Osteocyte (in vitro differentiated cells): ENCODE data around the gene HPSE2. TPM values are rescaled to one million over a fixed set of nuclear protein-coding genes. Genes with fewer than 3 reads are reported as not detected.
"Not testable (repeated sequence)": the region's sequence is repeated elsewhere in the genome, so short reads cannot be mapped to it uniquely, and the experiment has no call there.

ENCODE experiments used
- DNase-seq: peaks from one replicate; pipeline ENCODE4 v3.0.0; 2021; ENCODE audit warnings: mixed read lengths; ENCODE audit not compliant: unreplicated experiment; ENCODE audit errors: extremely low spot score
- H3K27ac Mint-ChIP-seq: one replicate; pipeline ENCODE4 v1.8.0; 2021; ENCODE audit warnings: mild to moderate bottlenecking, mixed read lengths; ENCODE audit not compliant: unreplicated experiment
- H3K27me3 Mint-ChIP-seq: one replicate; pipeline ENCODE4 v1.8.0; 2021; ENCODE audit warnings: mixed read lengths; ENCODE audit not compliant: unreplicated experiment
- H3K36me3 Mint-ChIP-seq: one replicate; pipeline ENCODE4 v1.8.0; 2021; ENCODE audit warnings: mixed read lengths; ENCODE audit not compliant: unreplicated experiment
- H3K4me1 Mint-ChIP-seq: one replicate; pipeline ENCODE4 v1.8.0; 2021; ENCODE audit warnings: mixed read lengths; ENCODE audit not compliant: unreplicated experiment
- H3K4me3 Mint-ChIP-seq: one replicate; pipeline ENCODE4 v1.8.0; 2021; ENCODE audit warnings: mild to moderate bottlenecking, moderate library complexity, mixed read lengths; ENCODE audit not compliant: unreplicated experiment
- H3K9me3 Mint-ChIP-seq: one replicate; pipeline ENCODE4 v1.8.0; 2021; ENCODE audit warnings: mixed read lengths; ENCODE audit not compliant: unreplicated experiment
- CTCF ChIP-seq: fragments of 200-600 bp; sonication (generic); IDR thresholded peaks from 2 replicates; pipeline ENCODE4 v1.5.0; 2021; ENCODE audit warnings: antibody characterized with exemption, mild to moderate bottlenecking, moderate library complexity
- total RNA-seq: library from RNA; stranded (reverse); gene quantifications from 2 replicates; pipeline ENCODE4 v1.2.1, GENCODE V29; 2021

HPSE2 gene
- total RNA-seq, 1 donor from 2014 or later, result not detected

GRCh38 chr10:98563811-98564210 is 671.8 kb downstream of the HPSE2 start:
- no peaks in the 10 kb centered on the region for H3K9me3 Mint-ChIP-seq
- no peaks in the 10 kb centered on the region for H3K27me3 Mint-ChIP-seq
- no peak overlapping the region for H3K4me3 Mint-ChIP-seq
- no peaks in the 10 kb centered on the region for H3K36me3 Mint-ChIP-seq
- no peak for TF ChIP-seq CTCF
- no peaks in the 10 kb centered on the region for H3K4me1 Mint-ChIP-seq
- no peak for DNase-seq
- no peak overlapping the region for H3K27ac Mint-ChIP-seq

GRCh38 chr10:98560565-98560964 is 675.1 kb downstream of the HPSE2 start:
- Mint-ChIP-seq H3K4me3 (no peak overlapping the region), H3K4me1 (no peaks in the 10 kb centered on the region), H3K36me3 (no peaks in the 10 kb centered on the region), H3K27ac (no peak overlapping the region), H3K27me3 (peaks cover 2% of the 10 kb centered on the region), H3K9me3 (no peaks in the 10 kb centered on the region)
- no peak for DNase-seq
- no peak for TF ChIP-seq CTCF

- Mint-ChIP-seq H3K27me3 (peaks cover 2% of the 10 kb centered on the region), H3K9me3 (no peaks in the 10 kb centered on the region), H3K4me1 (no peaks in the 10 kb centered on the region), H3K36me3 (no peaks in the 10 kb centered on the region), H3K4me3 (no peak overlapping the region), H3K27ac (no peak overlapping the region)
- DNase-seq, result no peak
- no peak for TF ChIP-seq CTCF
These were observed 679.6 kb downstream of the HPSE2 start for GRCh38 chr10:98556061-98556460.

GRCh38 chr10:98555021-98555619 is 680.5 kb downstream of the HPSE2 start:
- H3K27ac Mint-ChIP-seq, result no peak overlapping the region
- DNase-seq, result no peak

GRCh38 chr10:98541561-98541960 is 694.1 kb downstream of the HPSE2 start:
- not testable (repeated sequence) for H3K4me1 Mint-ChIP-seq, H3K4me3 Mint-ChIP-seq

More at GRCh38 chr10:98555021-98555619, 680.5 kb downstream of the HPSE2 start:
- Mint-ChIP-seq H3K36me3 (no peaks in the 10 kb centered on the region), H3K4me1 (no peaks in the 10 kb centered on the region), H3K9me3 (no peaks in the 10 kb centered on the region), H3K27me3 (peaks cover 2% of the 10 kb centered on the region), H3K4me3 (no peak overlapping the region)
- TF ChIP-seq CTCF, result no peak

GRCh38 chr10:98539578-98539977 is 696.1 kb downstream of the HPSE2 start:
- Mint-ChIP-seq H3K9me3 (no peaks in the 10 kb centered on the region), H3K4me1 (no peaks in the 10 kb centered on the region), H3K4me3 (no peak overlapping the region), H3K27me3 (no peaks in the 10 kb centered on the region), H3K36me3 (no peaks in the 10 kb centered on the region), H3K27ac (no peak overlapping the region)
- TF ChIP-seq CTCF, result no peak
- DNase-seq, result no peak

More at GRCh38 chr10:98541561-98541960, 694.1 kb downstream of the HPSE2 start:
- not testable (repeated sequence) for H3K36me3 Mint-ChIP-seq, H3K27ac Mint-ChIP-seq, H3K27me3 Mint-ChIP-seq, H3K9me3 Mint-ChIP-seq, DNase-seq
